Measurements from ENCODE around the gene APBB1IP. TPM values are rescaled to one million over a fixed set of nuclear protein-coding genes. Genes with fewer than 3 reads are reported as not detected.

Gene APBB1IP
- total and polyA plus RNA-seq, 11 donors, result 0.81 to 19.6 (median 1.7) TPM

DNA sequence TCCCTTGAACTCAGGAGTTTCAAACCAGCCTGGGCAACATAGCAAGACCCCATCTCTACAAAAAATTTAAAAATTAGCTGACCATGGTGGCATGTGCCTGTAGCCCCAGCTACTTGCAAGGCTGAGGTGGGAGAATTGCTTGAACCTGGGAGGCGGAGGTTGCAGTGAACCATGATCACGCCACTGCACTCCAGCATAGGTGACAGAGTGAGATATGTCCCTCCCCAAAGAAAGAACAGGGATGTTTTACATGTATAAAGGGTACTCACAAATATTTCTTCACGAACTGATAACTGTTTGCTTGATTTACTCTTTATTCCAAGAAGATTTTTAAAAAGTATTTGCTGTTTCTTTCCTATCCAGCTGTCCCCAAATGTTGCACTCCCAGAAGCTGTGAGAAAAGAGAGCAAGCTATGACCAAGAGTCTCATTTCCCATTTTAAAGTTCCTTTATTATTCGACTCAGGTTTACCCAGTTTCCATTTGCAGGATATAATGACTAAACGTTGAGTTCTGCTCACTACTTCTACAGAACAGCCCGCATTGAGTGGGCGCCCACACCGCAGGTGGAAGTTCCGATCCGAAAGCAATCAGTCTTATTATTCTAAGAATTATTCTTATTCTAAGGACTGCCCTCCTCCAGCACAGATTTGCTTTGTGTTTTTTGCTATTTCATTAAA lies 90.7 kb downstream of the APBB1IP start:
- H3K4me1 ChIP-seq, result peaks cover 0 to 19% (median 0%) of the 10 kb centered on the region in 12 donors
- DNase-seq (no peak), ATAC-seq (no peak)
- 84 to 87% (median 86%) methylated on average over 10 of the region's 10 CpGs for WGBS, 4 donors
- no peaks in the 10 kb centered on the region for H3K27me3 ChIP-seq
- no peak overlapping the region for H3K4me3 ChIP-seq
- no peak for TF ChIP-seq POLR2A (IDR thresholded peaks at IDR 0.05)
- TF ChIP-seq, protein P1, sequence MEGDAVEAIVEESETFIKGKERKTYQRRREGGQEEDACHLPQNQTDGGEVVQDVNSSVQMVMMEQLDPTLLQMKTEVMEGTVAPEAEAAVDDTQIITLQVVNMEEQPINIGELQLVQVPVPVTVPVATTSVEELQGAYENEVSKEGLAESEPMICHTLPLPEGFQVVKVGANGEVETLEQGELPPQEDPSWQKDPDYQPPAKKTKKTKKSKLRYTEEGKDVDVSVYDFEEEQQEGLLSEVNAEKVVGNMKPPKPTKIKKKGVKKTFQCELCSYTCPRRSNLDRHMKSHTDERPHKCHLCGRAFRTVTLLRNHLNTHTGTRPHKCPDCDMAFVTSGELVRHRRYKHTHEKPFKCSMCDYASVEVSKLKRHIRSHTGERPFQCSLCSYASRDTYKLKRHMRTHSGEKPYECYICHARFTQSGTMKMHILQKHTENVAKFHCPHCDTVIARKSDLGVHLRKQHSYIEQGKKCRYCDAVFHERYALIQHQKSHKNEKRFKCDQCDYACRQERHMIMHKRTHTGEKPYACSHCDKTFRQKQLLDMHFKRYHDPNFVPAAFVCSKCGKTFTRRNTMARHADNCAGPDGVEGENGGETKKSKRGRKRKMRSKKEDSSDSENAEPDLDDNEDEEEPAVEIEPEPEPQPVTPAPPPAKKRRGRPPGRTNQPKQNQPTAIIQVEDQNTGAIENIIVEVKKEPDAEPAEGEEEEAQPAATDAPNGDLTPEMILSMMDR (IDR thresholded peaks at IDR 0.05), result no peak
- H3K36me3 ChIP-seq, result peaks cover 0 to 51% (median 0%) of the 10 kb centered on the region in 9 donors
- intact Hi-C loops (cut with DNase I), result no loop called here
- peak overlapping the region in 1 of 12 donors; percentile 18 for H3K27ac ChIP-seq
- no peaks in the 10 kb centered on the region for H3K9me3 ChIP-seq

DNA sequence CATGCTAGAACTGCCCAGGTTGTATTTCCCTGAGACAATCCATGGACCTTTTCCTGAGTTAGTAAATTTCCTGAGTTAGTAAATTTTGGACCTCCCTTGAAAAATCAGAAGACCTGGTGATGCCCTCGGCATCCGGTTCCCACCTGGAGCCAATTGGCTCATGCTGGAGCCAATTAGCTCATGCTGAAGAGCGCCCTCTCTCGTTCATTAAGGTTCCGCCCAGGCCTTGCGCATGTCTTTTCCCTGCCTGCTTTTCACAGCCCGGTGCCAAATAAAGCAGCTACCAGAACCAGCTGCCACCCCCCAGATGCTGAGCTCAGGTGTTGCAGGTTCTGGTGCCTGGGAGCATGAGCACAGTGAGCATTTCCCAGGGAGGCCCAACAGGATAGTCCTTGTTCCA lies 96.2 kb downstream of the APBB1IP start:
- WGBS, 4 donors, result 66 to 73% (median 69%) methylated on average over 7 of the region's 7 CpGs
- ATAC-seq (no peak), DNase-seq (no peak)
- peaks cover 0 to 58% (median 0%) of the 10 kb centered on the region in 9 donors for H3K36me3 ChIP-seq
- H3K4me3 ChIP-seq, result no peak overlapping the region
- intact Hi-C loops (cut with DNase I), result no loop called here
- H3K27ac ChIP-seq, result no peak overlapping the region
- TF ChIP-seq, protein P1 (IDR thresholded peaks at IDR 0.05), result no peak
- peaks cover 0 to 1% (median 0%) of the 10 kb centered on the region in 12 donors for H3K4me1 ChIP-seq
- H3K9me3 ChIP-seq, result no peaks in the 10 kb centered on the region
- H3K27me3 ChIP-seq, result no peaks in the 10 kb centered on the region

DNA sequence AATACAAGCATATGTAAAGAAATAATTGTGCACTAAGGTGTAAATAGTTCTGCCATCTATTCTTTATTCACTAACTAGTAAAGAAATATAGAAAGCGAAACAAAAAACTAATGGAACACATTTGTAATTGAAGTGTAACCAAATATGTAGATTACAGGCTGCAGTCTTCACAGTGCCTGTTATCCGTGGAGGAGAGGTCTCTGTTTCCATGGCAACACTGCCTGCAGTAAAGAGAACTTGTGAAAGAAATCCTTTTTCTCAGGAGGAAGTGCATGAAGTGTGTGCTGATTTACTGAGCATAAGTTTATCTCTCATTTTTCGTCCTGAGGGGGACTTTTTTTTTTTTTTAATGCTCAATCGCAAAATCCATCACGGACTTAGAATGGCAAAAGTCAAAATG lies 102.5 kb downstream of the APBB1IP start:
- no peak for ATAC-seq
- no peak for TF ChIP-seq POLR2A (IDR thresholded peaks at IDR 0.05)
- TF ChIP-seq, protein P1 (IDR thresholded peaks at IDR 0.05), result no peak

DNA sequence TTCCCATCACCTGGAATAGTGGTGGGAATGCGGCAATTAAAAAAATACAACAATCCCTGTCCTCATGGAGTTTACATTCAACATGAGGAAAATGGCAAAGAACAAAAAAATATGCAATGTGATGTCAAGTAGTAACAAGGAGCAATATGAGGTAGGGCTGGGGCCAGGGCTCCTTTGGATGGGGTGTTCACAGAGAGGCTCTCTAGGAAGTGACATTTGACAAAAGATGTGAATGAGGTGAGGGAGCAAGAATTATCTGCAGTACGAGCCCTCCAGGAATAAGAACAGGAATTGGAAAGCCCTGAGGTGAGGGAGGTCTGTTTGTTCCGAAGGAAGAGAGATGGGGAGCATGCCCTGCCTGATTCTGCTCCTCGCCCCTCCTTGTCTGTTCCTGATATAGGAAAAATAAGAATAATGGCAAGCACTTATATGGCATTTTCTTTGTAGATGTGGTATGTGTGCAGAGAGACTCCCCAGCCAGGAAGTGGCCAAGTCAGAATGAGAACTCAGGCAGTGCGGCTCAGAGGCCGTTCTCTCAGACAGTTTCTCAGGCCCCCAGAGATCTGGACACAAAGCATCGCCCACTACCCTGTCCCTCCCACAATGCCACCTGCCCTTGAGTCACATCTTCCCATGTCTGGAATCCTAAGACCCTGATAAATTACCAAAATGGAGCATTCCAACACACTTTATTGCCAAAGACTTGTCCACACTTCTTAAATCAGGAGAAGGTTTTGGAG lies 105.6 kb downstream of the APBB1IP start:
- Histone ChIP-seq H3K27me3 (no peaks in the 10 kb centered on the region), H3K4me3 (no peak overlapping the region), H3K4me1 (peaks cover 0 to 17% (median 0%) of the 10 kb centered on the region in 12 donors), H3K36me3 (peaks cover 0 to 22% (median 0%) of the 10 kb centered on the region in 9 donors), H3K9me3 (no peaks in the 10 kb centered on the region), H3K27ac (no peak overlapping the region)
- no peak for DNase-seq
- 73 to 81% (median 78%) methylated on average over 7 of the region's 7 CpGs for WGBS, 4 donors
- intact Hi-C loops (cut with DNase I), result no loop called here
- ATAC-seq, result no peak
- no peak for TF ChIP-seq POLR2A (IDR thresholded peaks at IDR 0.05)
- TF ChIP-seq, protein P1 (IDR thresholded peaks at IDR 0.05), result no peak

More for the DNA sequence above, 102.5 kb downstream of the APBB1IP start:
- WGBS, 4 donors, result 36 to 48% (median 40%) methylated on average over 5 of the region's 5 CpGs
- intact Hi-C loops (cut with DNase I), result no loop called here
- DNase-seq, result no peak
- no peaks in the 10 kb centered on the region for H3K27me3 ChIP-seq
- H3K4me3 ChIP-seq, result no peak overlapping the region
- no peaks in the 10 kb centered on the region for H3K9me3 ChIP-seq
- H3K4me1 ChIP-seq, result peaks cover 0 to 17% (median 0%) of the 10 kb centered on the region in 12 donors
- no peak overlapping the region for H3K27ac ChIP-seq
- peaks cover 0 to 40% (median 0%) of the 10 kb centered on the region in 9 donors for H3K36me3 ChIP-seq

Measured in heart left ventricle (tissue), 16 donors.